ENCODE data around the gene KLHL18.
"Not testable (repeated sequence)": the region's sequence is repeated elsewhere in the genome, so short reads cannot be mapped to it uniquely, and the experiment has no call there.

The KLHL18 gene

GRCh38 chr3:47366833-47367232, 84.1 kb downstream of the KLHL18 start:
- no peak for DNase-seq

- DNase-seq: no peak
Measured at GRCh38 chr3:47367631-47368030, 84.9 kb downstream of the KLHL18 start.

- not testable (repeated sequence) for DNase-seq
Measured at GRCh38 chr3:47370020-47370419, 87.3 kb downstream of the KLHL18 start.

GRCh38 chr3:47370887-47371697, 88.3 kb downstream of the KLHL18 start:
- peak; percentile 36 for DNase-seq

- no peak for DNase-seq
Measured at GRCh38 chr3:47374587-47374986, 91.8 kb downstream of the KLHL18 start.

GRCh38 chr3:47376393-47376792, 93.6 kb downstream of the KLHL18 start:
- no peak for DNase-seq

- DNase-seq: no peak
Measured at GRCh38 chr3:47377186-47377585, 94.4 kb downstream of the KLHL18 start.

- no peak for DNase-seq
Measured at GRCh38 chr3:47378869-47379268, 96.1 kb downstream of the KLHL18 start.

GRCh38 chr3:47379411-47379899, 96.7 kb downstream of the KLHL18 start:
- DNase-seq: no peak

GRCh38 chr3:47380026-47380600, 97.4 kb downstream of the KLHL18 start:
- no peak for DNase-seq

GRCh38 chr3:47380601-47381316, 98.0 kb downstream of the KLHL18 start, which contains the start of gene PTPN23:
PTPN23 (plus strand) TSS chr3:47381021; CDS start chr3:47381097, 76 bp downstream.
- DNase-seq: peak; percentile 98

- DNase-seq: peak; percentile 67
Measured at GRCh38 chr3:47381317-47382157, 98.8 kb downstream of the KLHL18 start.

GRCh38 chr3:47384425-47384824, 101.7 kb downstream of the KLHL18 start:
- DNase-seq: no peak

- no peak for DNase-seq
Measured at GRCh38 chr3:47385007-47385406, 102.3 kb downstream of the KLHL18 start.

GRCh38 chr3:47385796-47386195, 103.1 kb downstream of the KLHL18 start:
- DNase-seq: no peak

- DNase-seq: no peak
Measured at GRCh38 chr3:47392933-47393332, 110.2 kb downstream of the KLHL18 start.

GRCh38 chr3:47394140-47394870, 111.6 kb downstream of the KLHL18 start:
- DNase-seq: no peak

- DNase-seq: no peak
Measured at GRCh38 chr3:47394881-47395280, 112.1 kb downstream of the KLHL18 start.

All from stimulated activated CD4-positive, alpha-beta T cell treated with anti-CD3 and anti-CD28 coated beads, Interleukin-4, amount 100 ng/mL, for 1 hour (primary cell).